Pancreas (tissue), 10 donors: ENCODE data around the gene SRP9. TPM values are rescaled to one million over a fixed set of nuclear protein-coding genes. Genes with fewer than 3 reads are reported as not detected.

Experiments
- ATAC-seq, 4 donors: fragments of 200-7000 bp; cut with Tn5 transposase; one replicate each; pipeline versions ENCODE4 v1.8.0 to v1.9.1; 2020; ENCODE audit warnings: mild to moderate bottlenecking in 4 of 4, moderate library complexity in 4 of 4
- DNase-seq, 6 donors: peaks; one replicate each; pipeline ENCODE4 v3.0.0-alpha.2; 2020
- FAIRE-seq: peaks from 2 replicates; lab custom pipeline; 2012; peaks lifted over from hg19 to GRCh38; lab: Jason Lieb, UNC
- H3K27ac ChIP-seq, 4 donors: fragments of 200-600 bp; sonication (generic); 1 replicate in 3 of 4; 2 replicates in 1 of 4; pipeline versions ENCODE4 v1.5.0 to v1.8.0; 2020
- H3K27me3 ChIP-seq, 4 donors: fragments of 200-600 bp; one replicate each; pipeline ENCODE4 v1.8.0; 2021
- H3K36me3 ChIP-seq, 3 donors: fragments of 200-600 bp; sonication (generic) in 1 of 3; one replicate each; pipeline versions ENCODE4 v1.5.0 to v1.8.0; 2020 to 2021
- H3K4me1 ChIP-seq, 3 donors: fragments of 200-600 bp; one replicate each; pipeline ENCODE4 v1.8.0; 2021
- H3K4me3 ChIP-seq, 4 donors: fragments of 200-600 bp; sonication (generic) in 2 of 4; one replicate each; pipeline versions ENCODE4 v1.5.0 to v1.8.0; 2020 to 2021
- H3K9me3 ChIP-seq, 4 donors: fragments of 200-600 bp; one replicate each; pipeline ENCODE4 v1.8.0; 2021
- CTCF ChIP-seq, 4 donors: fragments of 200-600 bp; sonication (generic) in 3 of 4; IDR thresholded peaks; one replicate each; pipeline versions ENCODE4 v1.5.0 to v1.8.0; 2021; ENCODE audit warnings: antibody characterized with exemption in 4 of 4
- WGBS, 2 donors: extraction: QIAGEN DNeasy Blood & Tissue Kit; methylation state at CpG; one replicate each; pipeline ENCODE4 v1.1.7; 2013; 5-methylcytosine and 5-hydroxymethylcytosine counted together
- intact Hi-C, 3 donors: fragments of 100-400 bp; cut with DNase I; formaldehyde crosslinking; loops; one replicate each; pipeline versions ENCODE4 v1.11.1 to v1.14.2; 2022
- polyA plus RNA-seq, 2 donors: library from polyadenylated mRNA; stranded (reverse); fragments of 200-250 nt; gene quantifications; one replicate each; pipeline ENCODE4 v1.2.3, GENCODE V29; 2013
- total RNA-seq, 6 donors: library from RNA; stranded (reverse); fragmentation: NEBNext Ultra II Directional in 4 of 6; extraction: Animal tissue kit (Norgen Biotek cat#: 25700) in 4 of 6; gene quantifications; one replicate each; pipeline versions ENCODE4 v1.2.1 to v1.2.4, GENCODE V29; 2021 to 2023
- donor health status: healthy with polysubstance abuse.
- donor health status: DM: no; HTN: no; CAD: no; lungs with moderate emphysema.
- donor health status: DM: no; HTN: no; CAD: no.
- donor health status: control.
- donor health status: control.
- donor health status: Bipolar disorder and iron deficiency.
- donor health status: DM: yes; HTN: yes; CAD: no.
- donor health status: DM: no; HTN: no; CAD: no.
- donor health status: DM: no; HTN: no; CAD: no.
- donor health status: DM: yes; HTN: yes; CAD: no.

Gene SRP9
- total and polyA plus RNA-seq, 8 donors = 63.0 to 145 (median 89.5) TPM

GRCh38 chr1:225770561-225771248, 6.9 kb upstream of the SRP9 start:
- no peak for TF ChIP-seq CTCF (IDR thresholded peaks at IDR 0.05)
- ATAC-seq (no peak), FAIRE-seq (no peak), DNase-seq (no peak)
- intact Hi-C loops = loop anchor here in 2 of 3 donors (10.0 kb wide), 3 partner anchors 204 to 296 kb away; no protein-coding TSS in a partner anchor
- H3K27me3 ChIP-seq = no peaks in the 10 kb centered on the region
- H3K4me1 ChIP-seq = peaks cover 35 to 47% (median 38%) of the 10 kb centered on the region in 3 donors
- H3K36me3 ChIP-seq = no peaks in the 10 kb centered on the region
- H3K9me3 ChIP-seq = no peaks in the 10 kb centered on the region
- peak overlapping the region in 1 of 4 donors; percentile 53 for H3K27ac ChIP-seq
- no peak overlapping the region for H3K4me3 ChIP-seq
- 79 to 86% methylated on average over 11 of the region's 11 CpGs for WGBS, 2 donors

- DNase-seq (no peak), ATAC-seq (peak in 1 of 4 donors; percentile 1), FAIRE-seq (no peak)
- no peak overlapping the region for H3K4me3 ChIP-seq
- no peaks in the 10 kb centered on the region for H3K27me3 ChIP-seq
- no peaks in the 10 kb centered on the region for H3K36me3 ChIP-seq
- no peaks in the 10 kb centered on the region for H3K9me3 ChIP-seq
- H3K4me1 ChIP-seq = peaks cover 35 to 49% (median 35%) of the 10 kb centered on the region in 3 donors
- peak overlapping the region; percentile 44 to 74 (median 60) for H3K27ac ChIP-seq
- 57 to 87% methylated on average over 4 of the region's 4 CpGs for WGBS, 2 donors
- intact Hi-C loops = loop anchor here in 2 of 3 donors (10.0 kb wide), 3 partner anchors 203 to 297 kb away; no protein-coding TSS in a partner anchor
- TF ChIP-seq CTCF (IDR thresholded peaks at IDR 0.05) = no peak
These were observed 5.8 kb upstream of the SRP9 start for GRCh38 chr1:225771661-225772322.

GRCh38 chr1:225772323-225772768, 5.3 kb upstream of the SRP9 start:
- intact Hi-C loops = loop anchor here in 2 of 3 donors (10.0 kb wide), 3 partner anchors 202 to 298 kb away; no protein-coding TSS in a partner anchor
- peak overlapping the region; percentile 44 to 74 (median 60) for H3K27ac ChIP-seq
- no peaks in the 10 kb centered on the region for H3K9me3 ChIP-seq
- ATAC-seq (peak; percentile 91 to 96 (median 94)), FAIRE-seq (no peak), DNase-seq (peak; percentile 79 to 95 (median 92))
- H3K4me3 ChIP-seq = no peak overlapping the region
- peaks cover 29 to 49% (median 29%) of the 10 kb centered on the region in 3 donors for H3K4me1 ChIP-seq
- H3K27me3 ChIP-seq = no peaks in the 10 kb centered on the region
- 3 to 4% methylated on average over 5 of the region's 5 CpGs for WGBS, 2 donors
- TF ChIP-seq CTCF (IDR thresholded peaks at IDR 0.05) = peak; percentile 59 to 79 (median 70)
- H3K36me3 ChIP-seq = no peaks in the 10 kb centered on the region

- ATAC-seq = peak; percentile 11 to 31 (median 18)
- no peak for FAIRE-seq
- intact Hi-C loops = loop anchor here in 2 of 3 donors (10.0 kb wide), 3 partner anchors 202 to 298 kb away; no protein-coding TSS in a partner anchor
- 11 to 16% methylated on average over 4 of the region's 4 CpGs for WGBS, 2 donors
- Histone ChIP-seq H3K27me3 (no peaks in the 10 kb centered on the region), H3K27ac (peak overlapping the region; percentile 19 to 74 (median 56)), H3K4me1 (peaks cover 24 to 44% (median 24%) of the 10 kb centered on the region in 3 donors), H3K4me3 (no peak overlapping the region), H3K9me3 (no peaks in the 10 kb centered on the region), H3K36me3 (no peaks in the 10 kb centered on the region)
- no peak for TF ChIP-seq CTCF (IDR thresholded peaks at IDR 0.05)
- DNase-seq = peak in 1 of 6 donors; percentile 43
These were observed 4.8 kb upstream of the SRP9 start for GRCh38 chr1:225772848-225773247.
